ENCODE data around the gene CTDNEP1.
"Not testable (repeated sequence)": the region's sequence is repeated elsewhere in the genome, so short reads cannot be mapped to it uniquely, and the experiment has no call there.

The CTDNEP1 gene

DNA sequence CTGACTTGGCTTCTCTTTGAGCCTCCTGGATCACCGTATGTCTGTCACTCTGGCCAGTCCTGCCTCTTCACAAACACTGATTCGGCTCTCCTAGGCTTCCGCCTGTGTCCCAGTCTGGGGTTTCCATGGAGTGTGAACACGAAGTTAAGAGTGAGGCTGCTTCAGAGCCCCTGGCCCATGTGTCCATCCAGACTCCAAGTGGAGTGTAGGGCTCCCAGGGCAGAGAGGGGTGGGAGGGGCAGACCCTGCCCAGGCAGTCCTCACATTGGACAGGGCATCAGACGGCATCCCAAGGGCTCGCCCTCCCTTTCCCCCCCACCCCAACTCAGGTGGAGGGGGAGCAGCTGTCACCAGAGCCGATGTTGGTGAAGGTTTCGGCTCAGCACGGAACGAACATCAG lies 7.7 kb downstream of the CTDNEP1 start:
- not testable (repeated sequence) for DNase-seq

DNA sequence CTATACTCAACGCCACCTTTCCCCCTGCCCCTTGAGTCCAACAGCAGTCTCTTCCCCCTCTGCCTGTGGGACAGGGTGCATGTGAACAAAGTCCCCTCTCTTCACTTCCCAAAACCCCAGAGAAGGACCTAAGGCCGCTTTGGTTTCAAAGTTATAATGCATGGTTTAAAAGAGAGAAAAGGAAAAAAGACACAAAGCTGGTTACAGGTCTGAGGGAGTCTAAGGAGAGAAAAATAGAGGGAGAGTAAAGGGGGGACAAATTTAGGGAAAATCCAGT lies 8.1 kb downstream of the CTDNEP1 start:
- no peak for DNase-seq

DNA sequence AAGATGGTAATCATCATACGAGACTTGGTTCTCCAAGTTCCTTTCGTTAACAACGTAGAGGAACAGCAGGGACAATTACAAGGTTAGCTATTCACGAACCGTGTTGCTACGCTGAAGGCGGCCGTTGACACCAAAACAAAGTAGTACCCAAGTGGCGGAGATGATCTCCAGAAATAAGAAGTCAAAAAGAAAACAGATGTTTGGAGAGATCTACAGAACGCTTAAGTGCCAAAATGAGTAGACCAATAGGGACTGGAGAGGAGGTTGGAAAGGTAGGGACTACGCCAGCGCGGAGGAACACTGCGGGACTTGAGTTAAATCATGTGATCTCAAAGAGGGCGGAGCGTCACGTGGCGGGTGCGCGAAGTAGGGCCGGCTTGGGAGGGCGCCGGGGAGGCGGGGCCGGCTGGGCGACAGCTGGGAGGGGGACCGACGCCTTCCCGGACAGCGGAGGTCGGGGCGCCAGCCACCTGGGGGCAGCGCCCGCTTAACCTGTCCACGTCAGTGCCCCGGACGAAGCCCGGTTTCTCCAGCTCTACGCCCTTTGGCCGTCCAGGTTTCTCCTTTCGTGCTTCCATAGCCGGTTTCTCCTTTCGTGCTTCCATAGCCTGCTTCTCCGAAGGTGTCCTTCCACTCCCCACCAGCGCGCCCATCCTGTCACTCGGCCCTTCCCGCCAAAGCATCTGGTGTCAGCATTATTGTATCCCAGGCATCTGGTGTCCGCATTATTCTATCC lies 8.6 kb downstream of the CTDNEP1 start:
- peak; percentile 93 for DNase-seq

DNA sequence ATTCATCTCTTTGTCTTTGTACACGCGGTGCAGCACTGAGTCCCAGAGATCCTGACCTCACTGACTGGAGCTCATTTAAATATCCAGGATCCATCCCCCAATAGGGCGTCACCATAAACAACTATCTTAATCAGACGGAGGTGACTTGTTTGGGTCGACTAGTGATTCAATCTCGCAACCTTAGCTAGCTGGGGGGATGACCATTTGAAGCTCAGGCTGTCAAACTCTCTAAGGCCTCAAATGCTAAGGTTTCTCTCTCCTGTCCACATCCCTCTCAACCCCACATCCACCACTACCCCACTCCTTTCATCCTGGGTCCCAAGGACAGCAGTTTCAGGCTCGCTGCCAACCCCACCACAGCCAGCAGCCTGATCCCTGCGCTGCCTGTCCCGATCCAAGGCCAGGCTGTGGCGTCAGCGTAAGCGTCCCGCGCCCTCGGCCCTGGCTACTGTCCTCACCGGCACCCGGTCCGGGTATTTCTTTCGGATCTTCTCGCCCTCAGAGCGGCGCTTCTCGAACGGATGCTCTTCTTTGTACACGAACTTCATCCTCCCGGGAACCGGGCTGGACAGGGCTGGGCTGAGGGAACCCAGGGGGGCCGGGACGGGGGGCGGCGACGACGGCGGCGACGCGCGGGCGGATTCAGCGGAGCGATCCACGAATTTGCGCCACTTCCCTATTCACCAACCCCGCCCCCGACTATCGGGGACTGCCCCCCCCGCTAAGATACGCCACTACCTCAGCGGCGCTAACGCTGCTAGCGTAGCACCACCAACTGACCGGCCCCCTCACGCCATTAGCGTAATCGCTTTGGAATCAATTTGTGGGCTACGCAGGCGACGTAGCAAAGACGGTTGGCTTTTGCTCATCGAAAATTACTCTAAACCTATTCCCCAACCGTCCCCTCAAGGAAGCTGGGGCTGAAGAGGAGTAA lies 9.5 kb downstream of the CTDNEP1 start, which contains the start of gene GABARAP:
GABARAP (minus strand) TSS at position 667 of the 934 bp plus-strand sequence; CDS start at position 548, 119 bp downstream.
- DNase-seq, result peak; percentile 94

DNA sequence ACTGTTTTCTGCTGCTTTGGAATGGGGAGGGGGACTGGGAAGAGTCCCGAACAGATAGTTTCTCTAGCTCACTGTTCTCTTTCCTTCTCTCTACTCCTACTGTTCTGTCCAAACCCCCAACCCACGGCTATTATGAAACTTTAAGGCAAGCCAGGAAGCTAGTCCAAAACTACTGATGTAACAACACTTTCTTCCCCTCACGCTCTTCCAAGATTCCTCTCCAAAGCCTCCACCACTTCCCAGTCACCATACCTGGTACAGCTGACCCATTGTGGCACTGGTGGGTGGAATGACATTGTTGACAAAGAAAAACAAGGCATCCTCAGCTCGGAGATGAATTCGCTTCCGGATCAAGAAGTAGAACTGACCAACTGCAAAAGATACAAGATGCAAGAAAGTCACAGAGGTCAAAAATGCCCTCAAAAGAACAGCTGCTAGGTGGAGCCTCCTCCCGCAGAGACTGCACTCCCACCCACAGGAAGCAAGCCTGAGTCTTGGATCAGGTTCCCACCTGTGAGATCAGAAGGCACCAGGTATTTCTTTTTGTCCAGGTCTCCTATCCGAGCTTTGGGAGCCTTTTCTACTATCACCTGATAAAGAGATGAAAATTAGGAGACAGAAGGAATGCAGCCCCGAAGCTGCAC lies 10.3 kb downstream of the CTDNEP1 start:
- DNase-seq, result no peak

DNA sequence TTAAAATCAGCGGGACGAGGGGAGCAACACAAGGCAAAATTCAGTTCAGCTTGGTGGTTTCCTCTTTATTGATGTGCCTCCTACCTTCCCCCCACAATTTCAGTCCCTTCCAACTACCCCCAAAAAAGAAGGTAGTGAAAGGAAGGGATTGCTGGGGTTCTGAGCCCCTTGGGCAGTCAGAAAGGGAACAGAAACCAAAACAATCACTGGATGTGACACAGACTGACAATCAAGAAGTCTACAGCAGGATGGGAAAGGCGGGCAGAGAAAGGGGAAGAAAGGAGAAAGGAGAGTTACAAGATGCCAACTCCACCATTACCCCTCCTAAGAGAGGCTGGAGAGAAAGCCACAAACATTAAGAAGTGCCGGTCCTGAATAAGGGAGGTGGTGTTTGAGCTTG lies 11.2 kb downstream of the CTDNEP1 start:
- DNase-seq, result no peak

DNA sequence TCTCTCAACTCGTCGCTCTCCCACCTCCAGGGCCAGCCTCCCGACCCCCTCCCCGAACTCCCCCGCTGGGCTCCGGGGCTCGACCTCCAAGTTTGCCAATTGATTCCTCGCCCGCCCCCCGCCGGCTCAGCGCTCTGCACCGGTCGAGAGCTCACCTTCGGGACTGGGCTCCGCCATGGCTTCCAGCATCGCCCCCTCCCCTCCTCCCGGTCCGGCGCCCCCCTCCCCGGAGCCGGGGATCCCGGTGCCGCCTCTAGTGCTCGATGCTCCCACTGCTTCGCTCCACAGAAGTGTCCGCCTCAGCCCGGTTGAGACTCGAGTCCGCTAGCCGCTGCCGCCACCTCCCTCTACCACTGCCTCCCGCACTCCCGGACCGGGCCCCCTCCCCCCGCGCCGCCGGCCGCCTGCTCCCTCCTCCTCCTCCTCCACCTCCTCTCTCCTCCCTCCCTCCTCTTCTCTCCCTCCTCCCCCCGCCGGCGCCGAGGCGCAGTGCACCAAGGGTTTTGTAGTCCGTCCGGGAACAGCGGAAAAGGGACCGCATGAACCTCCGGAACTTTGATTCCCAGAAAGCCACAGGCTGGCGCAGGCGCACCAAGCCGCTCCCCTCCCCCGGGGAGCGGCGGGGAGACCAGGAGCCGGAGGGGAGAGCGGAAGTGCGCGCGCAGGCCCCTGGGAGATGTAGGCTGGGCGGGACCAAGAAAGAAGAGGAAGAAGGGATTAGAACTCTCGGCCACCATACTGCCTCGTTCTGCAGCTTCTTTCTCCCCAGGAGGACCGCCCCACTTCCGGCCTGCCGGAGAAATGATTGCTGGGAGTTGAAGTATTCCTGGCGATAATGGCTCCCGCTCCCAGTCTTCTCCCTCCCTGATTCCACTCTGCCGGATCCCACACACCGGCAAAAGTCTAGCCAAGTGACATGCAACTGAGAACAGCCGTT lies 12.2 kb downstream of the CTDNEP1 start, which contains the start of gene PHF23:
PHF23 (minus strand) TSS at position 367 of the 937 bp plus-strand sequence; CDS start at position 189, 178 bp downstream.
- peak; percentile 97 for DNase-seq

DNA sequence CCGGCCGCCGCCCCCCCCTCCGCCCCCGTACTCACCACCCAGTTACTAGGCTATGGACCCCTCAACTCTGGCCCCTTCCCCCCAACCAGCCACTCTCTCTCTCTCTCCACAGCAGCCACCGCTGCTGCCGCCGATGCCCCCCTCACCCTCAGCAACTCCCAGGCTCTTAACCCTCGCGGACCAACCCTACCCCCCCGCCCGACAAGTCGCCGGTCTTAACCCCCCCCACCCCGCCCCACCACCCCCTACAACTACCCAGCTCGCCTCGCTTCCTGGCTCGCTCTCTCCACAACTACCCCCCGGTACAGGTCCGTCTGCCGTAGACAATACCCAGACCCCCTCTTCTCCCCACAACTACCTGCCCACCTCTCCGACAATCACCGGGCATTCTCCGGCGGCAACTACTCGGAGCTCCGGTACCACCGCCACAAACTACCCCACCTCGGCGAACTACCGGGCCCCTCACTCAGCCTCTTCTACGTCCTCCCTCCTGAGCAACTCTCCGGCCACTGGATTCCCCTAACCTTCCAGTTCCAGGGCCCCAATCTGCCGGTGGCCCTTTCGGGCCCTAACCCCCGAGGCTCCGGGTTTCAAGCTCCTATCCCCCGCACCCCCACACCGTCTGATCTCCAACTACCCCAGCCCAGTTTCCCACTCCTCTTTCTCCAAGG lies 13.0 kb downstream of the CTDNEP1 start:
- DNase-seq, result peak; percentile 36

DNA sequence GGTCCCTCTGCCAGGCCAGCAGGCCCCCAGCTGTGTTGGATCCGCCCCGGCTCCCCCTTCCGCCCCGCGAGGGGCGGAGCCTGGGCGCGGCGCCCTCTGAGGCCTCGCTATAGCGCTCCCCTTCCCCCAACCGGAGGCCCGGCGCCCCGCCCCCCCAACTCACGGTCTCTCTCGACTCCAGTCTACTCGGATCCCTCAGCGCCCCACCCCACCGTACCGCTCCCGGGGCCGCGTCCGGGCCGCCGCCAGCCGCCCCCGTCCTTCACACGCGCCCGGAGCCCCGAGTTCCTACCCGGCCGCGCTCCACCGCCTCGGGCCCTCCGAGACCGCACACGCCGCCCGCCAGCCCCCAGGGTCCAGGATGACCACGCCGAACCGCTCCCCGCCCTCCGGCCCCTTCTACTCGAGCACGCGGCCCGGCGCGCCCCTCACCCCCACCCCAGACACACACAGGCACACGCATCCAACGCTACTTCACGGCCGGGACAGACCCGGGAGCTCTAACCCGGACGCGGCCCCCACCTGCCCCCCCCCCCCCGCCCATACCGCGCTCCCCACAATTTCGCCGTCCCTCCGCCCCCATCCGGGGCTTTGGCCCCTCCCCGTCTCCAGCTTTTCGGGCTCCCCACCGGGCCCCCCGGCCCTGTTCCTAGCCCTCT lies 13.6 kb downstream of the CTDNEP1 start:
- peak; percentile 80 for DNase-seq

DNA sequence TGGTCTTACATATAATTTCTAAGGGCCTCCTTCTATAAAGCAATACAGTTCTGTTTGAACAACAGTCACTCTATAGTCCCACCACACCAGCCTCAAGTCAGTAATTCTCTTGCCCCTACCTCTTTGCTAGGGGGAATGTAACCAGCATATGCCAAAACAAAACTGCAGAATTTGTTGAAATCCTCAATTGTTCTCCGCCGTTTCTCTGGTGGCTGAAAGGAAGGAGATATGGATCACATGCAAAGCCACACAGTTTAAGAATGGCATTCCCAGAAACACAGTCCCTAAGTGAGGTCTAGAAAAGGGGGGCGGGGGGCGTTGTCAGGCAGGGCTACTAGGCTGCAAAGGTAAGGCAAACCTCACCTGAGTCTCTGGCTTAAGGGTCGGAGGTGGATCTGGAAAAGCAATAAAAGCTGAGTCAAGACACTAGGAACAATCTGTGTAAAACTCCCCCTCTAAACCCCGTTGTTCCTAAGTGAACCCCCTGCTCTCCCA lies 14.2 kb downstream of the CTDNEP1 start:
- DNase-seq, result no peak

DNA sequence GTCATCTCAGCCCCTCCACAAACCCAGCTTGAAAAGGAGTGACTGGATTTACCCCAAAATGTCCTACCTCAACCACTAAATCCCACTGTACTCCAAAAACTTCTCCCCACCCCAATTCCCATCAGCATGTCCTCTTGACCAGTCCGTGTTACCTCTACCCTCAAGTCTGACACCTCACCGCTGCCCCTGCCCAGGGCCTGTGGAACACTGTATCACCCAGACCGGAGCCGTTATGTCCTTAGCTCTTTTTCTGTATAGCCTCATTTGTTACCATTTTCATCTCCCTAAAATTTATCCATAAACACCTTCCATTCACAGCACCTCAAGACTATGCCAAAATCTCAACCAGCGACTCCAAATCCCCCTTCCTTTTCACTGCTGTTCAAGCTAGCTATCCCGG lies 14.7 kb downstream of the CTDNEP1 start:
- DNase-seq, result no peak

DNA sequence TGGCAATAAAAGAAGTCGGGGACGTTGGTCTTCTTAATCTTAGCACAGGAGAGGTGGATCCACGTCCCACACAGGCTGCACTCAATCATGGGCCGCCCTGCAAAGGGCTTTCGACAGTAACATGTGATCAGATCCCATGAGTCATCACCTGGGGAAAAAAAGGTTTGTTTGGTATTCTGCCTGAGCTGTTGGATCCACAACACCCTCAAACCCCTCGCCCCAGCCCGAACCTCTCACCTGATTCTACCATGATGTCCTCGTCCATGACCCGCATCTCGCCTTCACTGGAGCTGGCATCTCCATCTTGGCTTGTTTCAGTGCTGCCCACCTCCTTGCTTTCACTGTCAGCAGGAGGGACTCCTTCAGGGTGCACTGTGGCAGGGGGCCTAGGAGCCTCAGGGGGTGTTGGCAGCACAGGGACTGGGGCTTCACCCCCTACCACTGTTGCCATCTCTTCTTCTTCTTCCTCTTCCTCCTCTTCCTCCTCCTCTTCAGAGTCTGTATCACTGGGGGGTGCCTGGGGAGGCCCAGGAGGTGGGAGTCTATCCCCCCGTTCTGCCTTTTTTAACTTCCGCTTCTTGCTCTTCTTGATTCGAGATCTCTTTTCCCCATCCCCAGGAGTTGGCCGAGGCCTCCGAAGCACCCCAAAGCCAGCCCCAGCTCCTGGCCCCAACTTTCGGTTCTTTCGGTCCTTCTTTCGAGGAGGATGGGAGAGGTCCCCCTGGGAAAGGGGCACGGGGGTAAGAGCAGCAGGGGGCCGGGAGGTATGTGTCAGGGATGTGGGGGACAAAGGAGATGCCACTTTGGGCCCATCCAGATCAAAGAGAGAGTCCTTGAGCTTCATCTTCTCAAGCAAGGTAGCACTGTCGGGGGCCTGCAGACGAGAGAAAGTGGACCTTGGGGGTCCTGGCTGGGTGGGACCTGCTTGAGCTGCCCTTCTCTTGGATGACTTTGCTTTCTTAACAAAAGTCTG lies 15.6 kb downstream of the CTDNEP1 start:
- no peak for DNase-seq

DNA sequence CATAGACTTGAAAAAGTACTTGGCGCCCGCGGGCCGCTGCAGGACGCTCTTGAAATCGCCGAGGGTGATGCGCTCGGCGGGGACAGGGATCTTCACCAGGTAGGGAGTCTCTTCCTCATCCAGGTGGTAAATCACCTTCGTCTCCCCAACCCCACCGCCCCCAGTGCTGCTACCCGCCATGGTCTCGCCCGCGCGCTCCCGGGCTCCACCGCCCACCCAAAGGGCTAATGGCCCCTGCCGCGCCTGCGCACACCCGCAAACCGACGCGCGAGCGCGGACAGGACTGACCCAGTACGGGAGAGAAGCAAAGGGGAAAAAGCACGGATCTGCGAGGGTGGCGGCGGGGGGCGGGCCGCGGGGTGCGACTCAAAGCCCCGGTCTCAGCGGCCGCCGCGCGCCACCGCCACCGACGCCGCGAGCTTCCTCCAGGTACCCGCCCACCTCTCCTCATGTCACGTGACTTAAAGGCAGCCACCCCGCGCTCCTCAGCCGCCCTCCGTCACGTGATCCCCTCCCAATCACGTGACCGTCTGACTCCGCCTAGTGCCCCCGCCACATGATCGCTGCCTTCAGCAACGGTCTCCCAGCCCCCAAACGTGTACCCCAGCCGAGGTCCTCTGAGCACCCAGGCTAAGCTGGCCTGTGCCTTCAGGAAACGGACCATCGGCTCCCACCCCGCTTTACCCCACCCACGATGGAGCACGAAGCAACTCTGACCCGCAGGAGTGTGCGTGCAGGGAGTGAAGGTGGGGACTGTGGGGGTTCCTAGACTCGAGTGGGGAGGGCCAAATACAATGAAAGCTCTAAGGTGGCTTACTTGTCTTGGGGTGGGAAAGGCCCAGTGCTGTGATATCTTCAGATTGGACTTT lies 17.2 kb downstream of the CTDNEP1 start, which contains the start of gene DVL2:
DVL2 (minus strand) TSS at position 435 of the 869 bp plus-strand sequence; CDS start at position 180, 255 bp downstream.
- peak; percentile 95 for DNase-seq

DNA sequence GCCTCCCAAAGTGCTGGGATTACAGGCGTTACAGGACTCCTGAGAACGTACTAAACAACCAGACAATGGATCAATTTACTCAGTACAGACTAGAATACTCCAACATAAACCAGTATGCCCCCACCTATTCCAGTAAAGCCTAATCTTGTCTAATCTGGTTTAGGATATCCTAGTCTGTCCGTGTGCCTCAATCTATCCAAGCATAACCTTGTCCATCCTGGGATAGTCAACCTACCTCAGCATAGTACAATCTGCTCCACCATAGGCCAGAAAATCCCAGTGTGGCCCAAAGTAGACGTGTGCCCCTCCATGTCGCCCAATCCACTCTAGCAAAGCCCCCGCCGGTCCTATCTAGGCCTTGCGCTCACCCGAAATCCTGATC lies 17.8 kb downstream of the CTDNEP1 start:
- DNase-seq, result no peak

DNA sequence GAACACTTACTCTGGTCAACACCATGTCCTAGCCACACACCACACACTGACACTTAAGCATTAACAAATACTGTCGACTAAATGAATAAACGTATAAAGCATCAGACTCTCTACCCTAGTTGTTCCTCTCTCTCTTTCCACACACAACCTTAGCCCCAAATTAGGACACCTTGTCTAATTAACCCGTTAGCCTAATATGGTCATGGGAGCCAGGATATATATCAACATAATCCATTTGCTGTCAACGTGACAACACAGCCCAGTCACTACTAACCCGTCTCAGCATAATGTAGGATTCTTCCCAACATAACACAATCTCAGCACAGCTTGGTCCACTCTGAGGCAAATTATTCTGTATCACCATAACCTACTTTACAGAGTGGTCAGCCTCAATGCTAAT lies 19.4 kb downstream of the CTDNEP1 start:
- no peak for DNase-seq

DNA sequence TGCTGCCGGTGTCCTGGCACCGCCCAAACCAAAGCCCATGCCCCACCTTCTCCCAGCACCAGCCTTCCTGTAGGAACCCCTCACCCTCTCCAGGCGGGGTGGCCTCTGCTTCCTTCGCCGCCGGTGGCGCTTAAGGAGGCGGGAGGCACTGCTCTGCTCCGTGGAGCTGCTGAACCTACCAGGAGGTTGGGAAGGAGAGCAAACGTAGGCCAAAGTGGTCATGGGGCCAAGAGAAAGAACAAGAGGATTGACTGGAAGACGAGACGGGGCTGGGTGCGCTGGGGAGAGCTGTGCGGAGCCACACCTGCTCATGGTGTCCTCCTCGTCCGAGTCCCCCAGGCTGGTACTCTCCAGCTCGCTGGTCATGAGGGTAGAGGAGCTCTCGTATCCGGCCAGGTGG lies 22.0 kb downstream of the CTDNEP1 start:
- no peak for DNase-seq

DNA sequence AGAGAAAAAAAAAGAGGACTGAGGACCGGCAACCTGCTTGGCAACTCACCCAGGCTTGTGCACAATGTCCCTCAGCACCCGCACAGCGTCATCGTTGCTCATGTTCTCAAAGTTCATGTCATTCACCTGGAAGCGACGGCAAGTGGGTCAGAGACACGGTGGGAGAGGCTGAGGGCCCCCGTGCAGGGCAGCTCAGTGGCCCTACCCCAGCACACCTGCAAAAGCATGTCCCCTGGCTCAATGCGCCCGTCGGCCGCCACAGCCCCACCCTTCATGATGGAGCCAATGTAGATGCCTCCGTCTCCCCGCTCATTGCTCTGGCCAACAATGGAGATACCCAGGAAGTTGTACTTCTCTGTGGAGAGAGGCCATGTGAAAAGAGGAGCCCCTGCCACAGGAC lies 22.6 kb downstream of the CTDNEP1 start:
- DNase-seq, result no peak

All from activated gamma-delta T cell treated with Interleukin-2 at 50 U/mL for 16 hours (primary cell).